Gastroesophageal sphincter (tissue), 4 donors: ENCODE data around the gene IL4. TPM values are rescaled to one million over a fixed set of nuclear protein-coding genes. Genes with fewer than 3 reads are reported as not detected.
"Not testable (repeated sequence)": the region's sequence is repeated elsewhere in the genome, so short reads cannot be mapped to it uniquely, and the experiment has no call there.

Experiments
- ATAC-seq: fragments of 150-250 bp; one replicate; pipeline ENCODE4 v1.9.1; 2016; ENCODE audit warnings: mild to moderate bottlenecking, moderate library complexity
- H3K27ac ChIP-seq, 4 donors: fragments of 200-600 bp; sonication (generic) in 3 of 4; 1 replicate in 3 of 4; 2 replicates in 1 of 4; pipeline ENCODE4 v1.5.1; 2016 to 2019
- H3K27me3 ChIP-seq: fragments of 200-600 bp; sonication (generic); one replicate; pipeline ENCODE4 v1.5.1; 2019
- H3K36me3 ChIP-seq, 2 donors: fragments of 200-600 bp; sonication (generic); one replicate each; pipeline ENCODE4 v1.5.1; 2019; ENCODE audit warnings: control low read depth in 1 of 2
- H3K4me1 ChIP-seq, 3 donors: fragments of 200-600 bp; sonication (generic); 1 replicate in 2 of 3; 2 replicates in 1 of 3; pipeline ENCODE4 v1.5.1; 2016 to 2019; ENCODE audit warnings: control low read depth in 2 of 3
- H3K4me3 ChIP-seq, 2 donors: fragments of 200-600 bp; sonication (generic); one replicate each; pipeline ENCODE4 v1.5.1; 2019; ENCODE audit warnings: mild to moderate bottlenecking in 1 of 2, moderate library complexity in 1 of 2
- H3K9me3 ChIP-seq, 3 donors: fragments of 200-600 bp; sonication (generic); one replicate each; pipeline ENCODE4 v1.5.1; 2017 to 2019; ENCODE audit warnings: control low read depth in 2 of 3
- CTCF ChIP-seq, 4 experiments: fragments of 200-600 bp in 2 of 4; fragments of 450-650 bp in 2 of 4; sonication (generic) in 1 of 4; IDR thresholded peaks; one replicate each; pipeline ENCODE4 v1.5.1; 2017 to 2019; ENCODE audit warnings: antibody characterized with exemption in 4 of 4, mild to moderate bottlenecking in 2 of 4, moderate library complexity in 2 of 4
- EP300 ChIP-seq: sonication (generic); formaldehyde crosslinking; IDR thresholded peaks from one replicate; pipeline ENCODE4 v1.6.1; 2017; ENCODE audit warnings: antibody characterized with exemption, mild to moderate bottlenecking
- POLR2A ChIP-seq, 2 donors: fragments of 450-650 bp; IDR thresholded peaks; one replicate each; pipeline ENCODE4 v1.6.1; 2017; ENCODE audit warnings: antibody characterized with exemption in 2 of 2, mild to moderate bottlenecking in 2 of 2, moderate library complexity in 1 of 2
- POLR2AphosphoS5 ChIP-seq: sonication (generic); formaldehyde crosslinking; IDR thresholded peaks from one replicate; pipeline ENCODE4 v1.6.1; 2017; ENCODE audit warnings: antibody characterized with exemption
- whole genome bisulfite sequencing, 2 donors: methylation state at CpG; one replicate each; pipeline ENCODE4 v1.1.5; 2018; ENCODE audit warnings: low coverage in 1 of 2; 5-methylcytosine and 5-hydroxymethylcytosine counted together
- total RNA-seq, 4 donors: library from RNA; depleted of rRNA; stranded (reverse); fragments of >200 nt; gene quantifications; one replicate each; pipeline ENCODE4 v1.1.0, GENCODE V29; 2016

IL4 gene
- total RNA-seq, result not detected

- Histone ChIP-seq H3K36me3 (no peaks in the 10 kb centered on the region), H3K4me3 (no peak within 1 kb of the TSS), H3K27ac (peak within 1 kb of the TSS in 3 of 4 donors; percentile 52 to 73 (median 66)), H3K4me1 (peaks cover 0 to 21% (median 0%) of the 10 kb centered on the region in 3 donors), H3K9me3 (no peaks in the 10 kb centered on the region), H3K27me3 (no peaks in the 10 kb centered on the region)
- no peak for ATAC-seq
- 79 to 86% methylated on average over 6 to 10 of the region's 14 CpGs for WGBS, 2 donors
- TF ChIP-seq POLR2AphosphoS5 (no peak), POLR2A (IDR thresholded peaks at IDR 0.05) (no peak), CTCF (IDR thresholded peaks at IDR 0.05) (no peak), EP300 (no peak)
Measured at GRCh38 chr5:132673939-132674630, at the start of gene IL4. Gene IL4 (plus strand): TSS chr5:132673989. CDS start chr5:132674051, 62 bp downstream.

GRCh38 chr5:132627470-132627869 is 46.3 kb upstream of the IL4 start:
- no peak for ATAC-seq
- H3K4me3 ChIP-seq, result no peak overlapping the region
- H3K4me1 ChIP-seq, result no peaks in the 10 kb centered on the region
- H3K27me3 ChIP-seq, result no peaks in the 10 kb centered on the region
- H3K9me3 ChIP-seq, result no peaks in the 10 kb centered on the region
- 90 to 94% methylated on average over 2 of the region's 2 CpGs for WGBS, 2 donors
- peaks cover 0 to 56% of the 10 kb centered on the region in 2 donors for H3K36me3 ChIP-seq
- TF ChIP-seq POLR2AphosphoS5 (no peak), CTCF (IDR thresholded peaks at IDR 0.05) (no peak), POLR2A (IDR thresholded peaks at IDR 0.05) (no peak), EP300 (no peak)
- no peak overlapping the region for H3K27ac ChIP-seq

GRCh38 chr5:132628814-132629213 is 45.0 kb upstream of the IL4 start:
- Histone ChIP-seq H3K9me3 (no peaks in the 10 kb centered on the region), H3K4me3 (no peak overlapping the region), H3K36me3 (peaks cover 0 to 58% of the 10 kb centered on the region in 2 donors), H3K27ac (no peak overlapping the region), H3K27me3 (no peaks in the 10 kb centered on the region), H3K4me1 (no peaks in the 10 kb centered on the region)
- 96% methylated on average over 2 of the region's 2 CpGs; no CpG with 5 or more reads in 1 of the 2 donors for WGBS, 2 donors
- TF ChIP-seq POLR2AphosphoS5, result no peak
- no peak for TF ChIP-seq POLR2A (IDR thresholded peaks at IDR 0.05)
- no peak for TF ChIP-seq EP300
- no peak for TF ChIP-seq CTCF (IDR thresholded peaks at IDR 0.05)
- ATAC-seq, result no peak

- Histone ChIP-seq H3K27ac (no peak overlapping the region), H3K27me3 (no peaks in the 10 kb centered on the region), H3K36me3 (peaks cover 0 to 61% of the 10 kb centered on the region in 2 donors), H3K4me1 (no peaks in the 10 kb centered on the region), H3K4me3 (no peak overlapping the region), H3K9me3 (no peaks in the 10 kb centered on the region)
- 87 to 94% methylated on average over 4 to 5 of the region's 5 CpGs for WGBS, 2 donors
- no peak for ATAC-seq
- TF ChIP-seq POLR2AphosphoS5, result no peak
- TF ChIP-seq POLR2A (IDR thresholded peaks at IDR 0.05), result no peak
- TF ChIP-seq CTCF (IDR thresholded peaks at IDR 0.05), result no peak
- no peak for TF ChIP-seq EP300
Measured at GRCh38 chr5:132629230-132629944, 44.4 kb upstream of the IL4 start.

- ATAC-seq, H3K27me3 ChIP-seq, H3K4me3 ChIP-seq, H3K27ac ChIP-seq, H3K9me3 ChIP-seq, H3K4me1 ChIP-seq: not testable (repeated sequence)
- WGBS, 2 donors, result 93 to 94% methylated on average over 2 to 4 of the region's 4 CpGs
- peaks cover 0 to 79% of the 10 kb centered on the region in 2 donors for H3K36me3 ChIP-seq
Measured at GRCh38 chr5:132633587-132633986, 40.2 kb upstream of the IL4 start.
